HepG2 (cell line): Measurements from ENCODE around the gene BBOF1. TPM values are rescaled to one million over a fixed set of nuclear protein-coding genes. Genes with fewer than 3 reads are reported as not detected.

Experiments
- DNMT3B ChIP-seq: conservative IDR thresholded peaks from 2 replicates; pipeline ENCODE4 v1.6.1; 2016; ENCODE audit warnings: missing biosample characterization, control low read depth
- NONO ChIP-seq, 2 experiments: fragments of 450-650 bp in 1 of 2; sonication (generic) in 1 of 2; formaldehyde crosslinking in 1 of 2; IDR thresholded peaks in 1 of 2; conservative IDR thresholded peaks in 1 of 2; 2 replicates each; pipeline versions ENCODE4 v1.6.1 to v1.8.0; 2017 to 2022; ENCODE audit warnings: mild to moderate bottlenecking in 1 of 2, missing genetic modification reagents in 1 of 2, moderate library complexity in 1 of 2
- ZNF274 ChIP-seq: sonication (generic); formaldehyde crosslinking; IDR thresholded peaks from 2 replicates; pipeline ENCODE4 v1.5.1; 2020; ENCODE audit warnings: mild to moderate bottlenecking, missing genetic modification reagents
- ZNF292 ChIP-seq: sonication (generic); formaldehyde crosslinking; IDR thresholded peaks from 2 replicates; pipeline ENCODE4 v1.8.1; 2022; ENCODE audit warnings: mild to moderate bottlenecking, low read depth, missing genetic modification reagents, borderline replicate concordance
- ZNF850 ChIP-seq: sonication (generic); formaldehyde crosslinking; conservative IDR thresholded peaks from 2 replicates; pipeline ENCODE4 v1.9.0; 2021; ENCODE audit warnings: mild to moderate bottlenecking, missing genetic modification reagents
- polyA plus RNA-seq, 8 experiments: library from polyadenylated mRNA; depleted of rRNA in 3 of 8; stranded (reverse) in 7 of 8; unstranded in 1 of 8; fragments of >200 nt; fragmentation: Illumina TruSeq in 4 of 8; extraction: Trizol in 4 of 8; gene quantifications; 2 replicates each; pipeline versions ENCODE4 v1.2.1 to v1.2.3, GENCODE V29; 2011 to 2016; ENCODE audit warnings: low read depth in 4 of 8, missing spikeins in 1 of 8, mixed read lengths in 1 of 8; ENCODE audit not compliant: insufficient read depth in 1 of 8
- total RNA-seq, 5 experiments: library from RNA; depleted of rRNA; stranded (reverse); fragments of >200 nt; fragmentation: Illumina TruSeq; extraction: Trizol; gene quantifications; 2 replicates each; pipeline ENCODE4 v1.2.3, GENCODE V29; 2016; ENCODE audit warnings: low read depth in 1 of 5
- TF ChIP-seq, protein P1 (sequence below): sonication (generic); formaldehyde crosslinking; IDR thresholded peaks from 2 replicates; pipeline ENCODE4 v1.9.0; 2021; ENCODE audit warnings: missing genetic modification reagents, borderline replicate concordance
- TF ChIP-seq, protein P2 (sequence below): sonication (generic); formaldehyde crosslinking; IDR thresholded peaks from 2 replicates; pipeline ENCODE4 v1.8.1; 2023; ENCODE audit warnings: mild to moderate bottlenecking, missing genetic modification reagents
- TF ChIP-seq, protein P3 (sequence below): sonication (generic); formaldehyde crosslinking; IDR thresholded peaks from 2 replicates; pipeline ENCODE4 v1.9.0; 2022; ENCODE audit warnings: missing genetic modification reagents, mild to moderate bottlenecking, borderline replicate concordance

Gene BBOF1
- total and polyA plus RNA-seq, 2 of the 13 experiments (the other 11 are each of a cell fraction or from before 2014, with no cell fraction given), result 1.6 to 2.3 TPM

DNA sequence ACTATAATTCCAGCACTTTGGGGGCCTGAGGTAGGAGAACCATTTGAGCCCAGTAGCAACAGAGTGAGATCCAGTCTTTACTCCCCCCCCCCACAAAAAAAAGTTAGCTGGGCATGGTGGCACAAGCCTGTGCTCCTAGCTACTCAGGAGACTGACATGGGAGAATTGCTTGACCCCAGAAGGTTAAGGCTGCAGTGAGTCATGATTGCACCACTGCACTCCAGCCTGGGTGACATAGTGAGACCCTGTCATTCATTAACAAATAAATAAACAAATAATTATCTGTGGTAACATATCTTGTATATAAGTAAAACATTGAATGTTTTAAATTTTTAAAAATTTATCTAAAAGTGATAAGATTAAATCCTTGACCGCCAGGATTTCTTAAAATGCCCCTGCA, 4.8 kb upstream of the BBOF1 start (continued):
- TF ChIP-seq, protein P1, sequence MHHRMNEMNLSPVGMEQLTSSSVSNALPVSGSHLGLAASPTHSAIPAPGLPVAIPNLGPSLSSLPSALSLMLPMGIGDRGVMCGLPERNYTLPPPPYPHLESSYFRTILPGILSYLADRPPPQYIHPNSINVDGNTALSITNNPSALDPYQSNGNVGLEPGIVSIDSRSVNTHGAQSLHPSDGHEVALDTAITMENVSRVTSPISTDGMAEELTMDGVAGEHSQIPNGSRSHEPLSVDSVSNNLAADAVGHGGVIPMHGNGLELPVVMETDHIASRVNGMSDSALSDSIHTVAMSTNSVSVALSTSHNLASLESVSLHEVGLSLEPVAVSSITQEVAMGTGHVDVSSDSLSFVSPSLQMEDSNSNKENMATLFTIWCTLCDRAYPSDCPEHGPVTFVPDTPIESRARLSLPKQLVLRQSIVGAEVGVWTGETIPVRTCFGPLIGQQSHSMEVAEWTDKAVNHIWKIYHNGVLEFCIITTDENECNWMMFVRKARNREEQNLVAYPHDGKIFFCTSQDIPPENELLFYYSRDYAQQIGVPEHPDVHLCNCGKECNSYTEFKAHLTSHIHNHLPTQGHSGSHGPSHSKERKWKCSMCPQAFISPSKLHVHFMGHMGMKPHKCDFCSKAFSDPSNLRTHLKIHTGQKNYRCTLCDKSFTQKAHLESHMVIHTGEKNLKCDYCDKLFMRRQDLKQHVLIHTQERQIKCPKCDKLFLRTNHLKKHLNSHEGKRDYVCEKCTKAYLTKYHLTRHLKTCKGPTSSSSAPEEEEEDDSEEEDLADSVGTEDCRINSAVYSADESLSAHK, result no peak
- TF ChIP-seq DNMT3B (CRISPR knock-in tag) (no peak), ZNF292 (CRISPR knock-in tag) (no peak), NONO (IDR thresholded peaks at IDR 0.05) (no peak), NONO (CRISPR knock-in tag; conservative IDR thresholded peaks at IDR 0.05) (no peak), ZNF274 (CRISPR knock-in tag) (no peak), ZNF850 (CRISPR knock-in tag) (no peak)
- TF ChIP-seq, protein P2, sequence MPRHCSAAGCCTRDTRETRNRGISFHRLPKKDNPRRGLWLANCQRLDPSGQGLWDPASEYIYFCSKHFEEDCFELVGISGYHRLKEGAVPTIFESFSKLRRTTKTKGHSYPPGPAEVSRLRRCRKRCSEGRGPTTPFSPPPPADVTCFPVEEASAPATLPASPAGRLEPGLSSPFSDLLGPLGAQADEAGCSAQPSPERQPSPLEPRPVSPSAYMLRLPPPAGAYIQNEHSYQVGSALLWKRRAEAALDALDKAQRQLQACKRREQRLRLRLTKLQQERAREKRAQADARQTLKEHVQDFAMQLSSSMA (CRISPR knock-in tag), result no peak
- TF ChIP-seq, protein P3, sequence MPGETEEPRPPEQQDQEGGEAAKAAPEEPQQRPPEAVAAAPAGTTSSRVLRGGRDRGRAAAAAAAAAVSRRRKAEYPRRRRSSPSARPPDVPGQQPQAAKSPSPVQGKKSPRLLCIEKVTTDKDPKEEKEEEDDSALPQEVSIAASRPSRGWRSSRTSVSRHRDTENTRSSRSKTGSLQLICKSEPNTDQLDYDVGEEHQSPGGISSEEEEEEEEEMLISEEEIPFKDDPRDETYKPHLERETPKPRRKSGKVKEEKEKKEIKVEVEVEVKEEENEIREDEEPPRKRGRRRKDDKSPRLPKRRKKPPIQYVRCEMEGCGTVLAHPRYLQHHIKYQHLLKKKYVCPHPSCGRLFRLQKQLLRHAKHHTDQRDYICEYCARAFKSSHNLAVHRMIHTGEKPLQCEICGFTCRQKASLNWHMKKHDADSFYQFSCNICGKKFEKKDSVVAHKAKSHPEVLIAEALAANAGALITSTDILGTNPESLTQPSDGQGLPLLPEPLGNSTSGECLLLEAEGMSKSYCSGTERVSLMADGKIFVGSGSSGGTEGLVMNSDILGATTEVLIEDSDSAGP (CRISPR knock-in tag), result no peak
